H7 (cell line): ENCODE data around the gene KLRB1. TPM values are rescaled to one million over a fixed set of nuclear protein-coding genes. Genes with fewer than 3 reads are reported as not detected.
A peak's percentile ranks its signal among the peaks of the same experiment; 100 is the strongest.
"Not testable (repeated sequence)": the region's sequence is repeated elsewhere in the genome, so short reads cannot be mapped to it uniquely, and the experiment has no call there.

ENCODE experiments used
- DNase-seq: peaks from one replicate; pipeline ENCODE4 v3.0.0; 2012
- H3K27me3 ChIP-seq: 2 replicates; pipeline ENCODE4 v1.6.0; 2011; ENCODE audit warnings: mild to moderate bottlenecking, low read length; ENCODE audit not compliant: control insufficient read depth, insufficient read depth
- H3K36me3 ChIP-seq: replicated peaks from 2 replicates; pipeline ENCODE4 v1.5.1; 2011; ENCODE audit warnings: low read length; ENCODE audit not compliant: control insufficient read depth, insufficient read depth
- H3K4me3 ChIP-seq: 2 replicates; pipeline ENCODE4 v1.5.1; 2011; ENCODE audit warnings: low read depth, mild to moderate bottlenecking, control low read depth, low read length, moderate library complexity; ENCODE audit not compliant: insufficient read depth
- total RNA-seq: library from RNA; depleted of rRNA; stranded (reverse); fragments of >200 nt; shearing (Covaris generic); gene quantifications from 2 replicates; pipeline ENCODE4 v1.2.3, GENCODE V29; 2014

Gene KLRB1
- total RNA-seq, 1 experiment from 2014 or later, result not detected

DNA sequence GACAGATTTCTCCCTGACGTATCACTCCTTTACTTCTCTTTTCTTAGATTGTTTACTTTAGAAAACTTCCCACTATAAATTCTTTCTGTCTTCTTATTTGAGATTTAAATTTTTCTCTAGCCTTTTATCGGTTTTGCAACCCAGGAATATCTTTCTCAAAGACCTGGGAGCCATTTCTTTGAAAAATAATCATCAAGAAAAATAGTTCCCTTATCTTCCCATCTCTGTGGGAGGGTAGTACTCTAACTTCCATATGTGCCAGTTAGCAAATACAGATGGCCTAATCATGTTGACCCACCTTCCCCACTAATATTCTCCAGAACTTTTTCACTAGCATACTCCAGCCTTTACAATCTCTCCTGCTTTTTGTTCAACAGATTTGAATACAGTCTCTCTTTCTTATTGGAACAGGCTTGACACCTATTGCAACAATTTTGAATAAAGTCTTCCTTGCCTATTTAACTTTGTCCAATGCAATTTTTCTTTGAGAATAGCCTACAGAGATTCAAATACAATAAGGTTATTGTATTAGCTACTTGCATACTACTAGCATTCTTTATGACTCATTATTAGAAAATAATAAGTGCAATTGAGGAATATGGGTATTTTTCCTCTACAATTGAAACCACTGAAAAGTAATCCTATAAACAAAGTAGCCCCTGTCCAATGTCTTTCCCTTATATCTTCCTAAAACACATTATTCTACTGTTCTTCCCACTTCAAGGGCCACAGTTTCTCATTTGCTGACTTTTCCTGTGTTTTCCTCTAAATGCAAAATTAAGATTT, 27.4 kb upstream of the KLRB1 start:
- DNase-seq, result no peak
- no peaks in the 10 kb centered on the region for H3K27me3 ChIP-seq
- H3K4me3 ChIP-seq, result no peak overlapping the region
- no peaks in the 10 kb centered on the region for H3K36me3 ChIP-seq

- peak; percentile 56 for DNase-seq
- no peak overlapping the region for H3K4me3 ChIP-seq
- H3K27me3 ChIP-seq, result no peaks in the 10 kb centered on the region
- no peaks in the 10 kb centered on the region for H3K36me3 ChIP-seq
These were observed 26.6 kb upstream of the KLRB1 start for GRCh38 chr12:9634177-9634803.

DNA sequence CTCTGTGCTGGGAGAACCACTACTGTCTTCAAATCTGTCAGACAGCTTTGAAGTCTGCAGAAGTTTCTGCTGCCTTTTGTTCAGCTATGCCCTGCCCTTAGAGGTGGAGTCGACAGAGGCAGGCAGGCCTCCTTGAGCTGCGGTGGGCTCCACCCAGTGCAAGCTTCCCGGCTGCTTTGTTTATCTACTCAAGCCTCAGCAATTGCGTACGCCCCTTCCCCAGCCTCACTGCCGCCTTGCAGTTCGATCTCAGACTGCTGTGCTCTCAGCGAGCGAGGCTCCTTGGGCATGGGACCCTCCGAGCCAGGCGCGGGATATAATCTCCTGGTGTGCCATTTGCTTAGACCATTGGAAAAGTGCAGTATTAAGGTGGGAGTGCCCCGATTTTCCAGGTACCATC, 25.1 kb upstream of the KLRB1 start:
- Histone ChIP-seq H3K4me3 (no peak overlapping the region), H3K36me3 (no peaks in the 10 kb centered on the region), H3K27me3 (no peaks in the 10 kb centered on the region)
- no peak for DNase-seq

- no peaks in the 10 kb centered on the region for H3K36me3 ChIP-seq
- DNase-seq, result no peak
These were observed 19.1 kb upstream of the KLRB1 start for GRCh38 chr12:9626821-9627220.

DNA sequence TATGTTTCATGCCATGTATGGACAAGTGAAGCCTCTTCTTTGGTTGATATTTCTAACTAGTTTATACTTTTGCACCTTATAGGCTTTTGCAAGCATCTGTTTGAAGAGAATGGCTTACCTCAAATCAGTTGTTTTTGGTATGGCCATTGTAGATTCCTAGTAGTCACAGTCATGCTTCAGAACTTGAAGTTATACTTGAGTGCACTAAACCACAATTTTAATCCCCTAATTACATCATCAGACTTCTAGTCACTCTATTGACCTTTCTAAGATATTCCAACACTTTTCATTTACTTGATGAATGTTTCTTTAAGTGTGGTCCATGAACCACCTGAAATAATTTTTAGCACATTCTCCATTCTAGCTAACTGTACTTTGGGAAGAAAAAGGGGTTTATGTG, 18.6 kb upstream of the KLRB1 start:
- no peak for DNase-seq
- Histone ChIP-seq H3K4me3 (no peak overlapping the region), H3K27me3 (no peaks in the 10 kb centered on the region), H3K36me3 (no peaks in the 10 kb centered on the region)

More at GRCh38 chr12:9626821-9627220, 19.1 kb upstream of the KLRB1 start:
- H3K27me3 ChIP-seq, result no peaks in the 10 kb centered on the region
- no peak overlapping the region for H3K4me3 ChIP-seq

- no peaks in the 10 kb centered on the region for H3K27me3 ChIP-seq
- no peak overlapping the region for H3K4me3 ChIP-seq
- no peaks in the 10 kb centered on the region for H3K36me3 ChIP-seq
- no peak for DNase-seq
These were observed 17.3 kb upstream of the KLRB1 start for GRCh38 chr12:9625019-9625418.

- Histone ChIP-seq H3K4me3 (no peak overlapping the region), H3K36me3 (no peaks in the 10 kb centered on the region), H3K27me3 (no peaks in the 10 kb centered on the region)
- DNase-seq, result no peak
These were observed 11.9 kb upstream of the KLRB1 start for GRCh38 chr12:9619411-9620179.

- not testable (repeated sequence) for H3K36me3 ChIP-seq, H3K27me3 ChIP-seq, DNase-seq, H3K4me3 ChIP-seq
These were observed 11.2 kb upstream of the KLRB1 start for GRCh38 chr12:9618906-9619305.

DNA sequence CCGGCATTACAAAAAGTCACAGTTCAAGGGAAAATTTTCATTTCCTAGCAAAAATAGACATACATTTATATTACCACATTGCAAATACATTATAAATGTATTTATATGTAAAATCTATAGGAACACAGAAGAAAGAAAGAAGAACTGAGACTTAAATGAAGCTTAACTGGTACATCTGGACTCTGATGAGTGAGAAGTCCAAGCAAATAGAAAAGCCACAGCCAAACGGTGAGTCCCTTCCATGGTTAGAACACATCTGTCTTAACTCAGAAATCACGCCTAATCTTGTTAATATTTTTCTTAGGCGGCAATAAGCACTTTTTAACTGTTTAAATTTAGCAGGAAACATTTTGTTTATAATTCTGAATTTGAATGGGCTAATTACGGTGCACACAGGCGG, 9.4 kb upstream of the KLRB1 start:
- no peak for DNase-seq
- H3K27me3 ChIP-seq, result no peaks in the 10 kb centered on the region
- no peak overlapping the region for H3K4me3 ChIP-seq
- H3K36me3 ChIP-seq, result no peaks in the 10 kb centered on the region

DNA sequence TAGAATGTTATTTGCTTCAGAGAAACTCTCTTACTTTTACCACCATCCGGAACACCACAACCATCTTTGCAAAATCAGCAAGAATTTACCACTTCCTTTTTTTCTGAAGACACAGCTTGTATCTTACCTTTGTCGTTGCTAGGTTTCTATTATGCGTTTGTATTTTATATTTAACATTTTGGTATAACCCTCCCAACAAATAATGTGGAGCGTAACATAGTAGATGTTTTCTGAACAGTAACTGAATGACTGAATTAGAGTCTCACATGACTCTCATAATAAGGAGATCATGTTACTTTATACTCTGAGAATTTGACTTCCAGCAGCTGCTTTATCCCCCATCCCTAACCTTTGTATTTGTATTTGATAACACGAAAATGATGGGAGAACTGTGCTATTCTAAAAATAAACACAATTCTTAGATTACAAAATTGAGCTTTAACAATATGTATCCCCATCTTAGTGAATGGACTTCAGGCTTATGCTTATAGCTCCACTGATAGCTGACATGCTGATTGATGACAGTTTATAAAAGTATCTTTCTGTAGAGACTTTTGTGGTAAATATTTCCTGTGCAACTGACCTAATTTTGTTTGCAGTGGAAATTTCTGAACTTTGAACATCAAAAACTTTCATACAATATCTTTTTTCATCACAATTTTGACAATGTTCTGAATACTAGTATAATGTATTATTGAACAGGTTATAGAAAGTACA, 7.9 kb upstream of the KLRB1 start:
- DNase-seq, result no peak
- Histone ChIP-seq H3K36me3 (no peaks in the 10 kb centered on the region), H3K4me3 (no peak overlapping the region), H3K27me3 (no peaks in the 10 kb centered on the region)

DNA sequence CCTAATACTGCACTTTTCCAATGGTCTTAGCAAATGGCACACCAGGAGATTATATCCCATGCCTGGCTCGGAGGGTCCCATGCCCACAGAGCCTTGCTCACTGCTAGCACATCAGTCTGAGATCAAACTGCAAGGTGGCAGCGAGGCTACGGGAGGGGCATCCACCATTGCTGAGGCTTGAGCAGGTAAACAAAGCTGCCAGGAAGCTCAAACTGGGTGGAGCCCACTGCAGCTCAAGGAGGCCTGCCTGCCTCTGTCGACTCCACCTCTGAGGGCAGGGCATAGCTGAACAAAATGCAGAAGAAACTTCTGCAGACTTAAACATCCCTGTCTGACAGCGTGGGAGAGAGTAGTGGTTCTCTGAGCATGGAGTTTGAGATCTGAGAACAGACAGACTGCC, 2.9 kb upstream of the KLRB1 start:
- not testable (repeated sequence) for H3K36me3 ChIP-seq, H3K4me3 ChIP-seq, H3K27me3 ChIP-seq, DNase-seq

GRCh38 chr12:9606736-9607372, 862 bp downstream of the KLRB1 start:
- H3K27me3 ChIP-seq, result no peaks in the 10 kb centered on the region
- no peak for DNase-seq
- H3K36me3 ChIP-seq, result no peaks in the 10 kb centered on the region
- H3K4me3 ChIP-seq, result no peak overlapping the region

DNA sequence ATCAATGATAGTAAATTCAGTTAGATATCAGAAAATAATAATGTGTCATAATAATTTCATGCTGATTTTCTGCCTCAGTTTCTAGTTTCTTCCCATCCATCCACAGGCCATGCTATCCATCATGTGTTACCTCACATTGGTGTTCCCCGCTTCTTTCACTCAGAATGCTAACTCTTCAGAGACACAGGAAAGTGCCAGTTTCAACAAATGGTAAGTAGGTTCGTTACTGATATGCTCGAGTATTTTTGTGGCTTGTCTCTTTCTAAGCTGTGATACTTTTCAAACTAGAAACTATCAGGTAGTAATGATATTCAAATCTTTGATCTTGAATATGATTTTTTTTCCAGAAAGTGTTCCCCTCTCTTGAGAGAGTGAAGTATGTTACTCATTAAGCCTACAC, 1.5 kb downstream of the KLRB1 start:
- H3K4me3 ChIP-seq, result no peak overlapping the region
- no peak for DNase-seq
- no peaks in the 10 kb centered on the region for H3K27me3 ChIP-seq
- no peaks in the 10 kb centered on the region for H3K36me3 ChIP-seq

- Histone ChIP-seq H3K36me3 (no peaks in the 10 kb centered on the region), H3K27me3 (no peaks in the 10 kb centered on the region), H3K4me3 (no peak overlapping the region)
- no peak for DNase-seq
These were observed 2.2 kb downstream of the KLRB1 start for GRCh38 chr12:9605483-9605882.
